IPS-15b (cell line): Measurements from ENCODE around the gene TSPAN13.

Source experiments
- H3K27me3 ChIP-seq: one replicate; pipeline ENCODE4 v1.6.1; 2013; ENCODE audit warnings: low read length; ENCODE audit not compliant: control insufficient read depth, insufficient read depth
- H3K36me3 ChIP-seq: one replicate; pipeline ENCODE4 v1.6.1; 2013; ENCODE audit warnings: low read length; ENCODE audit not compliant: control insufficient read depth, insufficient read depth
- H3K4me1 ChIP-seq: one replicate; pipeline ENCODE4 v1.6.1; 2013; ENCODE audit warnings: mild to moderate bottlenecking, low read length; ENCODE audit not compliant: control insufficient read depth, insufficient read depth
- H3K4me3 ChIP-seq: one replicate; pipeline ENCODE4 v1.5.1; 2013; ENCODE audit warnings: low read depth, low read length
- H3K9ac ChIP-seq: one replicate; pipeline ENCODE4 v1.6.1; 2013; ENCODE audit warnings: low read depth, mild to moderate bottlenecking, low read length
- H3K9me3 ChIP-seq: one replicate; pipeline ENCODE4 v1.6.1; 2013; ENCODE audit warnings: mild to moderate bottlenecking, low read length; ENCODE audit not compliant: control insufficient read depth, insufficient read depth

Gene TSPAN13

DNA sequence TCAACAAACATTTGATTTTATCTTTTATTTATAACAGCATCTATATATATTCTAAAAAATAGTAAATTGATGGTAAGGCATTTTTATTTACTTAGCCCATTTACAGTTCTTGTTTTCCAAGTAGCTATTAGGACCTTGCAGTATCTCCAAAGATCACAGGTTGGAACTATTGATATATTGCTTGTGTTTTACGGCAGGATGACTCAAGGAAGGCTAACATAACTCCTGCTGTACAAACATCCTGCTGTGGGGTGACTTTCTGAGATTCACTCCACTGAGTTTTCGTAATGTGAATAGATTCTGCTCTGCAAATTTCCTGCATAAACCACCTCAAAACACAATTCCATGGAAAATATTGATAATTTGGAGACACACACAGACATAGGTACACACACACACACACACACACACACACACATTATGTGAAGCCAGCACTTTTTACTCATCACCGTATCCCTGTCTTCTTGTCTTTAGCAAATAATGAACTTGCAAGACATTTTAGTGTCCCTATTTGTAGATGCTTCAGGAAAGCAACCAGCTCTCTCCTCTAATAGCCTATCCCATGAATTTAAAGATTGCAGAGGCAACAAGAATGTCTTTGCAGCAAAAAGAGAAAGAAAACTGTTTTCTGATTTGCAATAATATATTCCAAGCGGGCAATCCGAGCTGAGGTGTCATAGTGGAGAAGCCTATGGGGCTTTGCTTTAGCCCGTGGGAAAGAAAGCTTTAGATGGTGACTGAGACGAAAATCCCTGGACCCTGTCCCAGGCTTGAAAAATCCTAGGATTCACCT is 50.5 kb downstream of the TSPAN13 start:
- Histone ChIP-seq H3K9ac (no peak overlapping the region), H3K4me3 (no peak overlapping the region), H3K4me1 (no peaks in the 10 kb centered on the region), H3K9me3 (no peaks in the 10 kb centered on the region), H3K36me3 (no peaks in the 10 kb centered on the region), H3K27me3 (no peaks in the 10 kb centered on the region)

DNA sequence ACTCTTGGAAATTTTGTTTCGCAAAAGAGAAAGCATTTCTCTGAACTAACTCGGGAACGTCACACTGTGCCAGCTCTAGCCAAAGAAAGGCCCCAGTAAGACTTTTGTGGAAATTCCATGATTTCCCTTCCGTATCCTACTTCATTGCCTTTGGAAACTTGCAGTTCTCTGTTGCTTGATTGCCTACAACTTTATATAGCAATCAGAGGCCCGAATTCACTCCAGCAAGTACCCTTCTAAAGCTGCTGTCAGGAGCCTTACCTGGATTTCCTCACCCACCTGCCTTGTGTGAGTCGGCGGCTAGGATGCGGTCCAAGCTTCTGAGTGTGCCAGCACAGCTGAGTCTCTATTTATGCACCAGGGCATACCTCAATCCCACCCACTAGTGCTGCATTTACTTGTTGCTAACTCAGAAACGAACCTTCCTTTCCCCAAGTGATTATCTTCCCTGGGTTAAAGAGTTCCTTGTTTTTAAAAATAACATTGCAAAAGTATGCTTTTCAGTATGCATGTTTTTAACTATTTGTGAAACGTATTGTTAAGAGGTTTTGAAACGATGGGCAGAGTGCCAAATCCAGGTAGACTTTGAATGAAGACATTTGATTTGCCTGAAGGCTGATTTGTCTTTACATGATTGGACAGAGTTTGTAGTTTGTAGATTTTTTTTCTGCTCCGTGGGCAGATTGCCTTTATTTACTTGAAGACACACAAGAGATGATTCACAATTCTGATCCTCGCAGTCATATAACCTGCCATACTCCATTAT is 51.3 kb downstream of the TSPAN13 start, which contains the start of gene AGR2:
Gene AGR2 (minus strand): TSS at position 326 of the 766 bp plus-strand sequence. CDS start 3,203 bp downstream, outside the sequence.
- Histone ChIP-seq H3K9ac (no peak within 1 kb of the TSS), H3K4me1 (no peaks in the 10 kb centered on the region), H3K4me3 (no peak within 1 kb of the TSS), H3K36me3 (no peaks in the 10 kb centered on the region), H3K27me3 (no peaks in the 10 kb centered on the region), H3K9me3 (no peaks in the 10 kb centered on the region)

DNA sequence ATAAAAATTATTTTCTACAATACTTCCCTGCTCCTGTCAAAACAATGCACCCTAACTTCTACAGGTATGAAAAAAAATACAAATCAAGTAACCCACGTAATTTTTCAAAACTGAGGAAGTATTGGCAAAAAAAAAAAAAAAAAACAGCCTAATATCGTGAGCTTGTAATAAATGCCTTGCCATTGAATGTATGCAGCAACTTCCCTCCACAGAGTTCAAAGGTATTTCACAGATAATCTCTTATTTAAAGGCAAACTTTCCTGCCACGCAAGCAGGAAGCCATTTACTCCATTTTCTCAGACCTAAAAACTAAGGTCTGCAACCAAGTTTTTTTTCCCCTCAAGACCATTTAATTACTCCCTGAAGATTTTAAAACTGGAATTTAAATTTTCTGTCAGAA is 51.9 kb downstream of the TSPAN13 start:
- no peak overlapping the region for H3K4me3 ChIP-seq
- H3K36me3 ChIP-seq, result no peaks in the 10 kb centered on the region
- H3K9me3 ChIP-seq, result no peaks in the 10 kb centered on the region
- no peaks in the 10 kb centered on the region for H3K27me3 ChIP-seq
- no peak overlapping the region for H3K9ac ChIP-seq
- H3K4me1 ChIP-seq, result no peaks in the 10 kb centered on the region

DNA sequence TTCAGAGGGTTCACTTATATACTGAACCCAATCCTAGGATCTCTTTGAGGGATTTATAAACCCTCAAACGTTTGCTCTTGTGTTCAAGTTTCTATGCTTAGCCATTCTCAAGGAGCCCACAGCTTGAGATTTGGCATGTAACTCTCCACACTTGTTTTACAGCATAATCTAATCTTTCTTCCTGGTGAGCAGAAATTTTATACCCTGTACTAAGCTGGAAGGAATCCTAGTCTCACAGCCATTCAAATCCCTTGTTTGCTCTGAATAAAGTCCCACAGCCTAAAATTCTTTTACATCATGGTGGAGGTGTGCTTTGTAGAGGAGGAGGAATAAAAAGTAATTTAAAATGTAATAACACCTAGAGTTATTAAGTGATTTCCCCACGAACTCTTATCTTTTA is 56.6 kb downstream of the TSPAN13 start:
- Histone ChIP-seq H3K4me1 (no peaks in the 10 kb centered on the region), H3K36me3 (no peaks in the 10 kb centered on the region), H3K9ac (no peak overlapping the region), H3K9me3 (no peaks in the 10 kb centered on the region), H3K27me3 (no peaks in the 10 kb centered on the region), H3K4me3 (no peak overlapping the region)

DNA sequence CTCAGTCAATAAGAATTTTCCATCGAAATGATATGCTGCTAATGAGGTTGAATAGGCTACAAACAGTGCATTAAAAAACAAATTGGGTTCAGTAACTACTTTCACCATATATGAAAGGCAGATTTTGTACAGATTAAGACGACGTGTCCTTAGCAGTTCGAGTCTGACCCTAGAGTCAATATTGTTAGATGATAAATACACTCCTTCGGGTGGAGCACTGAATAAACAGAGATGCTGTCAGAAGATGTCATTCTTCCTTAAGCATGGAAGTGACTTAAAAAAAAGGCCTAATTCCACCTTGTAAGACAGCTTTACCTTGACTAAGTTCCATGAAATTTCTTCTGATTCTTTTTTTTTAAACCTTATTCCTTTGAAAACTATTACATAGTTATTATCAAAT is 57.0 kb downstream of the TSPAN13 start:
- Histone ChIP-seq H3K4me3 (no peak overlapping the region), H3K9me3 (no peaks in the 10 kb centered on the region), H3K27me3 (no peaks in the 10 kb centered on the region), H3K4me1 (no peaks in the 10 kb centered on the region), H3K9ac (no peak overlapping the region), H3K36me3 (no peaks in the 10 kb centered on the region)

DNA sequence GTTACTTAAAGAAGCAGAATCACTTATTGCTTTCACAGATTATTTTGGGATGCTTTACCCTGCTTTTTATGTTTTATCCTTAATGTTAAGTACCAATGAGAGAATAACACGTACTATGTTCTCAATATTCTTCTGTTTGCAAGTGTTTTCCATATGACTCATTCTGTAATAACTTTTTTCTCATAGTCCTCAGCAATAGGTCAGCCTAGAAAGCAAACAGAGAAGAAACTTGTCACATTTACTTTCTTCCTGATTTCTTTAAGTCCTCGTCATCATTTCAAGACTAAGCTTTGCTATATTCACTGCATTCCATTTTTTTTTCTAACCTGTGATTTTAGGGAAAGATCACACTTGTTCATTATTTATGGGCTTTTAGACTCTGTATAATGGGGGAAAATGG is 58.0 kb downstream of the TSPAN13 start:
- no peaks in the 10 kb centered on the region for H3K9me3 ChIP-seq
- no peak overlapping the region for H3K9ac ChIP-seq
- H3K4me3 ChIP-seq, result no peak overlapping the region
- no peaks in the 10 kb centered on the region for H3K27me3 ChIP-seq
- H3K36me3 ChIP-seq, result no peaks in the 10 kb centered on the region
- H3K4me1 ChIP-seq, result no peaks in the 10 kb centered on the region

DNA sequence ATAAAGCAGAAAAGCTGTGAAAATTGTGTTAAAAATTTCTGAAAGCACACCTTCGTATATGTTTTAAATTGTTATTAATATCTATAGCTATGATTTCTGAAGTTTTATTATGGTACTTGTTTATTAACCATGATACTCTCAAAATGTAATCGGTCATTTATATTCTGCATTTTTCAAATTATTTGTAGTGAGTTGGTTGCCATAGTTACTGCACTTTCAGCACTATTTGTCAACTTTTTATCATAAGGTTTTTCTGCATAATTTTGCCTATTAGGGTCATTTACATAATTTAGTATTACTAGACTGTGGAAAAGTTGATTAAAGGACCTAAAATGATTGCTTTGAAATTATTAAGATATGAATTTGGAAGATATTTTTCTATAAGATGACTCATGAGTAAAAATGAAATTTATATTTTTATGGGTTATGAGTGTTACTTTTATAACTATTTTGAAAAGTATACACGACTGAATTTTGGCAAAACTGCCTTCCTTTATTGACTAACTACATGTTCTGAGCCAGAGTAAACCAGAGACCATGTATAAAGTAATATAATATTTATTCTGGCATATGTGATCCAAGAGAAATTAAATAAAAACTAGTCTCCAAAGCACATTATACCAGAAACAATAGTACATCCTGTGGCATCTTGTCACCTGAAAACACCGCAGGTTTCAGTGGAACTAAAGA is 59.1 kb downstream of the TSPAN13 start:
- Histone ChIP-seq H3K9ac (no peak overlapping the region), H3K4me1 (no peaks in the 10 kb centered on the region)

DNA sequence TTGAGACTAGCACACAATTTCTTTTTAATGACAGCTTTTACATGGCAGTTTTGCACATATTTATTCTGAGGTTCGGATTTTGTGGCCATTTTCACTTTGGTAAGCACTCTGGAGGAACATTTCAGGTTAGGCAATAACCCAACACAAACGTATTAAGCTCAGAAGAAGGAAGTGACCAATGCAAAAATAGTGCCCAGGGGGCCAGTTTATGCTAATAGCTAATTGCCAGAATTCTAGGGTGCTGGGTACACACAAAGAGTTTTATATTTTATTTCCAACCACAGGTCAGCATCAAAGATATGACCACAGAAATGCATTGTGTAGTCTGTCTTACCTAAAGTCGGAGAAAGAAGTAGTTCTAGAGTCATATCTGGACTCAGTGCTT is 59.7 kb downstream of the TSPAN13 start:
- no peaks in the 10 kb centered on the region for H3K9me3 ChIP-seq
- no peaks in the 10 kb centered on the region for H3K4me1 ChIP-seq
- H3K27me3 ChIP-seq, result no peaks in the 10 kb centered on the region
- no peak overlapping the region for H3K9ac ChIP-seq
- no peak overlapping the region for H3K4me3 ChIP-seq
- no peaks in the 10 kb centered on the region for H3K36me3 ChIP-seq

More for the DNA sequence above, 59.1 kb downstream of the TSPAN13 start:
- H3K36me3 ChIP-seq, result no peaks in the 10 kb centered on the region
- H3K27me3 ChIP-seq, result no peaks in the 10 kb centered on the region
- no peak overlapping the region for H3K4me3 ChIP-seq
- no peaks in the 10 kb centered on the region for H3K9me3 ChIP-seq

DNA sequence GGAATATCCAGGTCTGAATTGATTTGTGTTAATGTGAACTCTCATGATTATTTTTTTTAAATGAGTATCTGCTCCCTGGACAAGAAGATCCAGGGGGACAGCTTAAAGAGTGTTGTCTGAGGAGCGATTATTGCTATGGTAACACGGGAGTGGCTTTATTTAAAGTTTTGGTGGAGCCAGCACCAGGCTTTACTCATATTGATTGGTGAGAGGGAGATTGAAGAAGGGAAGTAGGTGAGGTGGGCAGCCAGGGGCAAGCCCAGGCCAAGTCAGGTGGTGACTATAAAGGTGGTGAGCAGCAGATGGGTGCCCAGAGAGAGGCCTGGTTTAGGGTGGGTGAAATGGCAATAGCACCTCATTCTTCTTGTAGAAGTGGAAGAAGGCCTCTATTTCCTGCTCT is 61.4 kb downstream of the TSPAN13 start:
- no peak overlapping the region for H3K9ac ChIP-seq
- H3K9me3 ChIP-seq, result no peaks in the 10 kb centered on the region
- H3K4me3 ChIP-seq, result no peak overlapping the region
- H3K27me3 ChIP-seq, result no peaks in the 10 kb centered on the region
- no peaks in the 10 kb centered on the region for H3K36me3 ChIP-seq
- H3K4me1 ChIP-seq, result no peaks in the 10 kb centered on the region

DNA sequence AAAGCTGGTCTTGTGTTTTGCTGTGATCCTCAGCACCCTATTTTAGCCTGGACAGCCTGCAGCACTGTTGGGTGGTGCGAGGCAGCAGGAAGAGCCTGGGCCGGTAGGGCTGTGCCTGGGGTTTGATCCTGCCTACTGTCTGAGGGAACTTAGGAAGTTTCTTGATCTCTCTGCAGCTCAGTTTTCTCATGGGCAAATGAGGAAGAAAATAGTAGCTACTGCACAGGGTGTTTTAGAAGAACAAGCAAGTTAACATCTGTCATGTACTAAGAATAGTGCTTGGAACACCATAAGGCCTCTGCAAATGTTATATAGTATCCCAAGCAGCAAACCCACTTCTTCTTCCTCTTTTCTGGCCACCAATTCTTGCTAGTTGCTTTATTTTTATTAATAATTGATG is 63.3 kb downstream of the TSPAN13 start:
- Histone ChIP-seq H3K9me3 (no peaks in the 10 kb centered on the region), H3K9ac (no peak overlapping the region), H3K4me3 (no peak overlapping the region), H3K36me3 (no peaks in the 10 kb centered on the region), H3K4me1 (no peaks in the 10 kb centered on the region), H3K27me3 (no peaks in the 10 kb centered on the region)

DNA sequence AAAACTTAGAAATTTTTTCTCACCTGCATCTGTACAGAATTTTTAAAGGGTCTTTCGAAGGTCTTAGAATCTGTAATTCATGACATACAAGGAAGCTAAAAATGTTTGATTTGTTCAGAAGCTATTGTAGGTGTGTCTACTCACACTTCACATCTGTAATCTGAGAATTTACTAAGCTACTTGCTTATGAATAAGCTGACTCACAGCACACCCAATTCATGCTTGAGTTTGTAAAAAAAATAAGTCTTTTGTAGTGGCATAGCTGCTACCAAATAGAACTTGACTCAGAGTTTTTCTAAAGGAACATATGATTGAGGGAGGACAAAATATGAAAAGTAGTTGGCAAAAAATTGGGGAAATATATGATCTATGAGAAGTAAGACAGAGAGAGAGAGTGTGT is 64.0 kb downstream of the TSPAN13 start:
- Histone ChIP-seq H3K9ac (no peak overlapping the region), H3K4me1 (no peaks in the 10 kb centered on the region), H3K9me3 (no peaks in the 10 kb centered on the region), H3K36me3 (no peaks in the 10 kb centered on the region), H3K27me3 (no peaks in the 10 kb centered on the region), H3K4me3 (no peak overlapping the region)
